ENCODE data around the gene ZNF773.
"Not testable (repeated sequence)": the region's sequence is repeated elsewhere in the genome, so short reads cannot be mapped to it uniquely, and the experiment has no call there.

ZNF773 gene

GRCh38 chr19:57499680-57500395 is at the start of gene ZNF773:
ZNF773 (plus strand) TSS chr19:57499938; CDS start chr19:57500081, 143 bp downstream.
- FAIRE-seq, result not testable (repeated sequence)

GRCh38 chr19:57452307-57452706 is 47.4 kb upstream of the ZNF773 start:
- FAIRE-seq, result no peak

GRCh38 chr19:57465680-57466381 is 33.9 kb upstream of the ZNF773 start:
- FAIRE-seq, result no peak

GRCh38 chr19:57466489-57466888 is 33.2 kb upstream of the ZNF773 start:
- no peak for FAIRE-seq

GRCh38 chr19:57473646-57474045 is 26.1 kb upstream of the ZNF773 start:
- FAIRE-seq, result no peak

- FAIRE-seq, result no peak
Measured at GRCh38 chr19:57477191-57478008, 22.3 kb upstream of the ZNF773 start, which contains the start of gene ZNF772. ZNF772 (minus strand) TSS chr19:57477566; CDS start chr19:57477309, 257 bp downstream.

GRCh38 chr19:57487477-57488298 is 12.1 kb upstream of the ZNF773 start, which contains the start of gene ZNF419:
ZNF419 (plus strand) TSS chr19:57487750; CDS start chr19:57487951, 201 bp downstream.
- peak; percentile 41 for FAIRE-seq

GRCh38 chr19:57488299-57488644 is 11.5 kb upstream of the ZNF773 start:
- not testable (repeated sequence) for FAIRE-seq

- not testable (repeated sequence) for FAIRE-seq
Measured at GRCh38 chr19:57499332-57499679, 432 bp upstream of the ZNF773 start.

- FAIRE-seq, result not testable (repeated sequence)
Measured at GRCh38 chr19:57500400-57500799, 662 bp downstream of the ZNF773 start.

GRCh38 chr19:57506163-57506562 is 6.4 kb downstream of the ZNF773 start:
- no peak for FAIRE-seq

- FAIRE-seq, result no peak
Measured at GRCh38 chr19:57511484-57511883, 11.7 kb downstream of the ZNF773 start.

- no peak for FAIRE-seq
Measured at GRCh38 chr19:57512845-57513244, 13.1 kb downstream of the ZNF773 start.

GRCh38 chr19:57515255-57515654 is 15.5 kb downstream of the ZNF773 start:
- FAIRE-seq, result no peak

- FAIRE-seq, result not testable (repeated sequence)
Measured at GRCh38 chr19:57518021-57518420, 18.3 kb downstream of the ZNF773 start.

- FAIRE-seq, result no peak
Measured at GRCh38 chr19:57527136-57527881, 27.6 kb downstream of the ZNF773 start, which contains the start of gene ZNF549. ZNF549 (plus strand) TSS chr19:57527356; CDS start chr19:57527574, 218 bp downstream.

- no peak for FAIRE-seq
Measured at GRCh38 chr19:57537953-57538547, 38.3 kb downstream of the ZNF773 start.

GRCh38 chr19:57546513-57546912 is 46.8 kb downstream of the ZNF773 start:
- no peak for FAIRE-seq

GRCh38 chr19:57552432-57552831 is 52.7 kb downstream of the ZNF773 start:
- FAIRE-seq, result no peak

- FAIRE-seq, result no peak
Measured at GRCh38 chr19:57557659-57558058, 57.9 kb downstream of the ZNF773 start.

Measured in colon (tissue), 2 donors.